K562 (cell line): Measurements from ENCODE around the gene RNASE13. TPM values are rescaled to one million over a fixed set of nuclear protein-coding genes. Genes with fewer than 3 reads are reported as not detected.
A peak's percentile ranks its signal among the peaks of the same experiment; 100 is the strongest.

Experiments used
- AFF1 ChIP-seq, 2 experiments: fragments of 450-650 bp; IDR thresholded peaks; 2 replicates each; pipeline ENCODE4 v1.6.1; 2018; ENCODE audit warnings: mild to moderate bottlenecking in 2 of 2, low read depth in 1 of 2; ENCODE audit not compliant: partially characterized antibody in 2 of 2
- ATF2 ChIP-seq: sonication (generic); formaldehyde crosslinking; IDR thresholded peaks from 2 replicates; pipeline ENCODE4 v1.8.1; 2022; ENCODE audit warnings: missing genetic modification reagents
- CBFA2T3 ChIP-seq: fragments of 450-650 bp; IDR thresholded peaks from 2 replicates; pipeline ENCODE4 v1.6.1; 2017
- CEBPG ChIP-seq, 3 experiments: fragments of 200-800 bp in 1 of 3; sonication (Bioruptor generic) in 1 of 3; sonication (generic) in 1 of 3; formaldehyde crosslinking in 1 of 3; IDR thresholded peaks in 2 of 3; conservative IDR thresholded peaks in 1 of 3; 2 replicates each; pipeline versions ENCODE4 v1.6.1 to v1.8.0; 2016 to 2022; ENCODE audit warnings: missing compliant biosample characterization in 2 of 3, missing genetic modification characterization in 2 of 3, mild to moderate bottlenecking in 1 of 3, missing genetic modification reagents in 1 of 3
- CHCHD3 ChIP-seq: fragments of 250-450 bp; sonication (Bioruptor Pico); IDR thresholded peaks from 2 replicates; pipeline ENCODE4 v2.1.2; 2022; ENCODE audit warnings: mild to moderate bottlenecking
- ETV6 ChIP-seq, 3 experiments: fragments of 150-350 bp in 1 of 3; sonication (generic) in 1 of 3; formaldehyde crosslinking in 1 of 3; IDR thresholded peaks; 2 replicates each; pipeline versions ENCODE4 v1.6.1 to v1.8.0; 2014 to 2022; ENCODE audit warnings: borderline replicate concordance in 2 of 3, low read depth in 2 of 3, antibody characterized with exemption in 1 of 3, low read length in 1 of 3, mild to moderate bottlenecking in 1 of 3, missing genetic modification reagents in 1 of 3
- FOXJ3 ChIP-seq: sonication (generic); formaldehyde crosslinking; IDR thresholded peaks from 2 replicates; pipeline ENCODE4 v1.4.0; 2020; ENCODE audit warnings: mild to moderate bottlenecking, missing genetic modification reagents
- GATAD2B ChIP-seq: fragments of 450-650 bp; IDR thresholded peaks from 2 replicates; pipeline ENCODE4 v1.6.1; 2017; ENCODE audit warnings: mild to moderate bottlenecking, borderline replicate concordance
- HEY1 ChIP-seq: fragments of 250-450 bp; sonication (Bioruptor Pico); IDR thresholded peaks from 2 replicates; pipeline ENCODE4 v1.5.0; 2020; ENCODE audit warnings: mild to moderate bottlenecking, moderate library complexity, borderline replicate concordance
- JUND ChIP-seq, 2 experiments: IDR thresholded peaks; 2 replicates in 1 of 2; 3 replicates in 1 of 2; pipeline ENCODE4 v1.6.1; 2011; ENCODE audit warnings: borderline replicate concordance in 2 of 2, low read depth in 2 of 2, low read length in 2 of 2, improper control_type of control experiment in 1 of 2, missing biosample characterization in 1 of 2, missing genetic modification characterization in 1 of 2, missing genetic modification reagents in 1 of 2
- KAT8 ChIP-seq: fragments of 450-650 bp; IDR thresholded peaks from 2 replicates; pipeline ENCODE4 v1.6.1; 2016; ENCODE audit warnings: low read depth, mild to moderate bottlenecking
- LEF1 ChIP-seq: fragments of 450-650 bp; IDR thresholded peaks from 2 replicates; pipeline ENCODE4 v1.6.1; 2016; ENCODE audit warnings: mild to moderate bottlenecking
- MIER1 ChIP-seq: fragments of 450-650 bp; IDR thresholded peaks from 2 replicates; pipeline ENCODE4 v1.6.1; 2016; ENCODE audit warnings: antibody characterized with exemption, mild to moderate bottlenecking, low read depth
- NFIC ChIP-seq: fragments of 450-650 bp; IDR thresholded peaks from 2 replicates; pipeline ENCODE4 v1.6.1; 2017; ENCODE audit warnings: mild to moderate bottlenecking, inconsistent platforms
- PURB ChIP-seq: sonication (generic); formaldehyde crosslinking; IDR thresholded peaks from 2 replicates; pipeline ENCODE4 v1.9.0; 2021; ENCODE audit warnings: low read depth, mild to moderate bottlenecking, missing genetic modification reagents
- RBBP5 ChIP-seq: fragments of 200-600 bp; sonication (generic); IDR thresholded peaks from 2 replicates; pipeline ENCODE4 v1.6.1; 2012; ENCODE audit warnings: borderline replicate concordance, mild to moderate bottlenecking, low read length, control low read depth, inconsistent platforms; ENCODE audit not compliant: insufficient read depth, poor library complexity, severe bottlenecking
- SMAD4 ChIP-seq: fragments of 250-450 bp; sonication (Bioruptor Pico); conservative IDR thresholded peaks from 2 replicates; pipeline ENCODE4 v1.8.0; 2021; ENCODE audit warnings: inconsistent platforms, mild to moderate bottlenecking, moderate library complexity
- SOX6 ChIP-seq: fragments of 450-650 bp; IDR thresholded peaks from 2 replicates; pipeline ENCODE4 v1.6.1; 2014; ENCODE audit warnings: mild to moderate bottlenecking
- TBP ChIP-seq: optimal IDR thresholded peaks from 2 replicates; pipeline ENCODE3; 2011; ENCODE audit warnings: low read depth, low read length, improper control_type of control experiment
- XRCC4 ChIP-seq: IDR thresholded peaks from one replicate; pipeline ENCODE4 v1.6.1; 2011; ENCODE audit not compliant: insufficient read depth, insufficient read length; ENCODE audit errors: extremely low read depth
- ZNF253 ChIP-seq: fragments of 250-450 bp; sonication (Bioruptor Pico); conservative IDR thresholded peaks from 2 replicates; pipeline ENCODE4 v1.6.1; 2021; ENCODE audit warnings: mild to moderate bottlenecking
- ZNF274 ChIP-seq: IDR thresholded peaks from 2 replicates; pipeline ENCODE4 v1.6.1; 2011; ENCODE audit warnings: low read depth, mild to moderate bottlenecking, low read length, moderate library complexity, borderline replicate concordance
- polyA plus RNA-seq, 8 experiments: library from polyadenylated mRNA; depleted of rRNA in 4 of 8; stranded (reverse) in 5 of 8; unstranded in 3 of 8; fragments of >200 nt; fragmentation: Nextera tagmentation in 2 of 8; fragmentation: Illumina TruSeq in 1 of 8; extraction: Ambion mirVana in 2 of 8; extraction: Trizol in 1 of 8; gene quantifications; 2 replicates each; pipeline versions ENCODE4 v1.2.1 to v1.2.3, GENCODE V29; 2011 to 2014; ENCODE audit warnings: inconsistent platforms in 1 of 8, missing spikeins in 1 of 8
- total RNA-seq, 7 experiments: library from RNA; depleted of rRNA in 6 of 7; stranded (reverse); fragments of >200 nt in 6 of 7; fragmentation: Illumina TruSeq in 2 of 7; extraction: Trizol in 2 of 7; gene quantifications; 2 replicates each; pipeline versions ENCODE4 v1.2.1 to v1.2.3, GENCODE V29; 2011 to 2021; ENCODE audit warnings: low replicate concordance in 1 of 7

RNASE13 gene
- total and polyA plus RNA-seq, 9 of the 15 experiments (the other 6 are each of a cell fraction or from before 2014, with no cell fraction given) = not detected

GRCh38 chr14:21043974-21044618 is 9.5 kb upstream of the RNASE13 start (continued):
- TF ChIP-seq KAT8 = no peak
- no peak for TF ChIP-seq FOXJ3 (CRISPR knock-in tag)
- no peak for TF ChIP-seq PURB (CRISPR knock-in tag)
- peak; percentile 25; the same call in 1 of the 2 replicates for TF ChIP-seq GATAD2B
- TF ChIP-seq HEY1 (CRISPR knock-in tag) = no peak
- no peak for TF ChIP-seq XRCC4
- no peak for TF ChIP-seq ZNF253 (CRISPR knock-in tag)
- TF ChIP-seq NFIC = peak; percentile 85
- no peak for TF ChIP-seq ZNF274
- TF ChIP-seq CBFA2T3 = peak; percentile 35
- TF ChIP-seq ATF2 = no peak
- TF ChIP-seq TBP = peak; percentile 41
- TF ChIP-seq MIER1 = no peak
- TF ChIP-seq SMAD4 (CRISPR knock-in tag) = peak; percentile 15; the same call in 1 of the 2 replicates
- TF ChIP-seq SOX6 = peak; percentile 9; the same call in 1 of the 2 replicates
- TF ChIP-seq CEBPG (CRISPR knock-in tag; IDR thresholded peaks at IDR 0.05) = no peak; the same call in 1 of the 2 replicates
- peak; percentile 89 to 96 for TF ChIP-seq CEBPG (tag; conservative IDR thresholded peaks at IDR 0.05 in 1 of 2, IDR thresholded peaks at IDR 0.05 in 1 of 2)
- peak in 1 of 2 experiments; percentile 31; a peak in 1 of 4 replicates for TF ChIP-seq ETV6 (IDR thresholded peaks at IDR 0.05; ENCODE audit: borderline replicate concordance in 1 of 2, low read depth in 2 of 2, low read length in 1 of 2)
- no peak for TF ChIP-seq ETV6 (CRISPR knock-in tag; IDR thresholded peaks at IDR 0.05; ENCODE audit: borderline replicate concordance)
- 0 out of 2 replicates have a peak, but pooled peaks have one; percentile 27 for TF ChIP-seq LEF1
- TF ChIP-seq CHCHD3 (CRISPR knock-in tag) = no peak
- peak; percentile 3; the same call in 1 of the 2 replicates for TF ChIP-seq JUND (IDR thresholded peaks at IDR 0.05; ENCODE audit: borderline replicate concordance, low read depth, low read length)
- no peak; the same call in 2 of the 3 replicates for TF ChIP-seq JUND (tag; IDR thresholded peaks at IDR 0.05; ENCODE audit: borderline replicate concordance, low read depth, low read length)
- TF ChIP-seq AFF1 (IDR thresholded peaks at IDR 0.05; ENCODE audit: low read depth in 1 of 2, partially characterized antibody in 2 of 2) = no peak
- TF ChIP-seq RBBP5 = peak; percentile 23
